OCI-LY1 (cell line): ENCODE results near the gene GOSR1.
"Not testable (repeated sequence)": the region's sequence is repeated elsewhere in the genome, so short reads cannot be mapped to it uniquely, and the experiment has no call there.

Source experiments
- H2AFZ ChIP-seq: fragments of 200-600 bp; sonication (generic), shearing (Covaris generic); 2 replicates; pipeline ENCODE4 v1.6.0; 2014; ENCODE audit warnings: antibody characterized with exemption, mild to moderate bottlenecking, low read length
- H3F3A ChIP-seq: fragments of 200-600 bp; sonication (generic), shearing (Covaris generic); 2 replicates; pipeline ENCODE4 v1.6.0; 2014; ENCODE audit warnings: mild to moderate bottlenecking, antibody characterized with exemption, low read length, moderate library complexity; ENCODE audit not compliant: insufficient read depth
- H3K27ac ChIP-seq: fragments of 200-600 bp; sonication (generic); 2 replicates; pipeline ENCODE4 v1.5.1; 2014; ENCODE audit warnings: low read length, mixed run types, mild to moderate bottlenecking, low read depth; ENCODE audit not compliant: poor library complexity, severe bottlenecking
- H3K27me3 ChIP-seq: fragments of 200-600 bp; sonication (generic); 2 replicates; pipeline ENCODE4 v1.6.0; 2014; ENCODE audit warnings: antibody characterized with exemption, mild to moderate bottlenecking, low read length, moderate library complexity; ENCODE audit not compliant: insufficient read depth
- H3K36me3 ChIP-seq: fragments of 200-600 bp; sonication (generic); 2 replicates; pipeline ENCODE4 v1.6.1; 2014; ENCODE audit warnings: mild to moderate bottlenecking, antibody characterized with exemption, low read length, moderate library complexity, mixed read lengths; ENCODE audit not compliant: insufficient read depth
- H3K4me1 ChIP-seq: fragments of 200-600 bp; sonication (generic); 2 replicates; pipeline ENCODE4 v1.5.1; 2014; ENCODE audit warnings: mild to moderate bottlenecking, low read length, moderate library complexity; ENCODE audit not compliant: insufficient read depth, severe bottlenecking
- H3K4me2 ChIP-seq: fragments of 200-600 bp; sonication (generic), shearing (Covaris generic); 2 replicates; pipeline ENCODE4 v1.6.1; 2014; ENCODE audit warnings: low read length
- H3K4me3 ChIP-seq: fragments of 200-600 bp; sonication (generic); 2 replicates; pipeline ENCODE4 v1.5.1; 2014; ENCODE audit warnings: low read length, low read depth, mild to moderate bottlenecking, mixed read lengths; ENCODE audit not compliant: poor library complexity, severe bottlenecking
- H3K79me2 ChIP-seq: fragments of 200-600 bp; shearing (Covaris generic); 2 replicates; pipeline ENCODE4 v1.6.1; 2016; ENCODE audit warnings: mixed run types, low read length, mixed read lengths; ENCODE audit not compliant: insufficient read depth
- H3K9ac ChIP-seq: fragments of 200-600 bp; sonication (generic), shearing (Covaris generic); 2 replicates; pipeline ENCODE4 v1.6.1; 2014; ENCODE audit warnings: mild to moderate bottlenecking, low read length, mixed read lengths
- H3K9me2 ChIP-seq: fragments of 200-600 bp; sonication (generic), shearing (Covaris generic); 2 replicates; pipeline ENCODE4 v1.6.1; 2014; ENCODE audit warnings: low read depth, mild to moderate bottlenecking, low read length, mixed read lengths
- H3K9me3 ChIP-seq: fragments of 200-600 bp; shearing (Covaris generic); 2 replicates; pipeline ENCODE4 v1.6.1; 2014; ENCODE audit warnings: low read length, mixed read lengths
- H4K20me1 ChIP-seq: fragments of 200-600 bp; sonication (generic), shearing (Covaris generic); 2 replicates; pipeline ENCODE4 v1.6.0; 2016; ENCODE audit warnings: mild to moderate bottlenecking, low read length; ENCODE audit not compliant: insufficient read depth
- EZH2 ChIP-seq: fragments of 200-600 bp; sonication (generic), shearing (Covaris generic); IDR thresholded peaks from 2 replicates; pipeline ENCODE4 v1.8.0; 2017; ENCODE audit warnings: borderline replicate concordance, mixed run types, mild to moderate bottlenecking, antibody characterized with exemption, low read length, moderate library complexity, mixed read lengths
- TF ChIP-seq, protein P1 (sequence below): fragments of 200-600 bp; sonication (generic), shearing (Covaris generic); IDR thresholded peaks from 2 replicates; pipeline ENCODE4 v1.5.1; 2017; ENCODE audit warnings: mild to moderate bottlenecking, antibody characterized with exemption, low read length, moderate library complexity, mixed read lengths

GOSR1 gene

DNA sequence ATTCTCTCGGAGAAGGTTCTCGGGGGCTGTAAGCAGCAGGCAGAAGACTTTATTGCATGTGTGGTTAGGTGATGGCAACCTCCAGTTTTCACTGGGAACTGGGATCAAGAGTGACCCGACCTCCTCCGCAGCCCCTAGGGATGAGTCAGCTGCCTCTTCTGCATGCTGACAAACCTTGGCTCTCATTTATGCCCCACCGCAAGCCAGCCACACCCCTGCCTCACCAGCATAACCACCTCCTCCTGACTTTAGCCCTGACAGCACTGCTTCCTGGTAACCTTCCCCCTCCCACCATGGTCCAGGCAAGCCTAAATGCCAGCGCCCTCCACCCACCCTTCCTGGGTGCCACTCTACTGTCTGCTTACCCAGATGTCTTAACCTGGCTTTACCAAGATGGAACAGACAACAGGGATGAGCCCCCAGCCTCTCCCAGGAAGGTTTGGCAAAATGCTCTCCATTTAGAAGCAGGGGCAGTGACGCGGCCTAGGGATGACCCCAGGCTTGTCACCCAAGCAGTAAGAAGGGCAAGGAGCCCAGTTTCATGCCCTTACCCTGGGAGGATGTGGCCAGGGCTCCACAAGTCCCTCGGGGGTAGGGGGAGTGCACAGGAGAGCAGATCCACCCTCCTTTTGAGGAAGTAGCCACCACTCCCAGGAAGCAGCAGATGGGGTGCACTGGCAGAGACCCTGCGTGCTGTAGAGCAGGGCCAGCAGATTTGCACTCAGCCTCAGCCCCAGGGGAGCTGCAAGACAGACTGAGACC lies 73.5 kb downstream of the GOSR1 start:
- H3F3A ChIP-seq = no peaks in the 10 kb centered on the region
- no peaks in the 10 kb centered on the region for H4K20me1 ChIP-seq
- H3K4me1 ChIP-seq = peaks cover 11% of the 10 kb centered on the region
- no peak overlapping the region for H3K4me3 ChIP-seq
- no peaks in the 10 kb centered on the region for H3K9me2 ChIP-seq
- H3K27ac ChIP-seq = no peak overlapping the region
- no peaks in the 10 kb centered on the region for H3K79me2 ChIP-seq
- no peak overlapping the region; the same call in 1 of the 2 replicates for H3K4me2 ChIP-seq
- H3K9ac ChIP-seq = no peak overlapping the region
- H3K27me3 ChIP-seq = 0 out of 2 replicates have a peak, but pooled peaks cover 9% of the 10 kb centered on the region
- no peak overlapping the region for H2AFZ ChIP-seq
- no peaks in the 10 kb centered on the region for H3K9me3 ChIP-seq
- TF ChIP-seq, protein P1, sequence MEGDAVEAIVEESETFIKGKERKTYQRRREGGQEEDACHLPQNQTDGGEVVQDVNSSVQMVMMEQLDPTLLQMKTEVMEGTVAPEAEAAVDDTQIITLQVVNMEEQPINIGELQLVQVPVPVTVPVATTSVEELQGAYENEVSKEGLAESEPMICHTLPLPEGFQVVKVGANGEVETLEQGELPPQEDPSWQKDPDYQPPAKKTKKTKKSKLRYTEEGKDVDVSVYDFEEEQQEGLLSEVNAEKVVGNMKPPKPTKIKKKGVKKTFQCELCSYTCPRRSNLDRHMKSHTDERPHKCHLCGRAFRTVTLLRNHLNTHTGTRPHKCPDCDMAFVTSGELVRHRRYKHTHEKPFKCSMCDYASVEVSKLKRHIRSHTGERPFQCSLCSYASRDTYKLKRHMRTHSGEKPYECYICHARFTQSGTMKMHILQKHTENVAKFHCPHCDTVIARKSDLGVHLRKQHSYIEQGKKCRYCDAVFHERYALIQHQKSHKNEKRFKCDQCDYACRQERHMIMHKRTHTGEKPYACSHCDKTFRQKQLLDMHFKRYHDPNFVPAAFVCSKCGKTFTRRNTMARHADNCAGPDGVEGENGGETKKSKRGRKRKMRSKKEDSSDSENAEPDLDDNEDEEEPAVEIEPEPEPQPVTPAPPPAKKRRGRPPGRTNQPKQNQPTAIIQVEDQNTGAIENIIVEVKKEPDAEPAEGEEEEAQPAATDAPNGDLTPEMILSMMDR = no peak
- no peak for TF ChIP-seq EZH2
- no peaks in the 10 kb centered on the region for H3K36me3 ChIP-seq

DNA sequence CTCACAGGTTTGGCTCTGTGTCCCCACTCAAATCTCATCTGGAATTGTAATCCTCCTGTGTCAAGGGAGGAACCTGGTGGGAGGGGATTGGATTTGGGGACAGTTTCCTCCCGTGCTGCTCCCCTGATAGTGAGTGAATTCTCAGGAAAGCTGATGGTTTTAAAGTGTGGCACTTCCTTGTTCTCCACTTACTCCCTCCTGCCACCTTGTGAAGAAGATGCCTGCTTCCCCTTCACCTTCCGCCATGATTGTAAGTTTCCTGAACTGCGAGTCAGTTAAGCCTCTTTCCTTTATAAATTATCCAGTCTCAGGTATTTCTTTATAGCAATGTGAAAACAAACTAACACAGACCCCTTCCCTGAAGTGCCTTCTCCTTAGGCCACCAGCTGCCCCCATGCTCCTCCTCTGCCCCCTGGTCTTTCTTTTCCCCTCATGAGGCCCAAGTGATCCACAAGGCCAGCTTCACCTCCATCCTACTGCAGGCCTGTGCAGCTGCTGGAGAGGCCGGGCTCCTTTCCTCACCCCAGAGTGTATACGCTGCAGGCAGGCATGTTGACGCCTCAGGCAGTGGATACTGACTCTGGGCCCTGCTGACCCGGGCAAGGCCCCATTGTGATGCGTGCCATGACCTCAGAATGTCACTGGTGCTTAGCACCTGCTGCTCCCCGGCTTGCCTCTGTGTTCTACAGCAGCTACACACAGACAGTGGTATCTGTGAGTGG lies 74.2 kb downstream of the GOSR1 start:
- H3K36me3 ChIP-seq, H3K79me2 ChIP-seq, H3K9me2 ChIP-seq, H3K27ac ChIP-seq, H2AFZ ChIP-seq, H3K4me3 ChIP-seq, H4K20me1 ChIP-seq, H3K27me3 ChIP-seq, H3K9ac ChIP-seq, H3K4me2 ChIP-seq, H3F3A ChIP-seq, H3K9me3 ChIP-seq: not testable (repeated sequence)
- peaks cover 11% of the 10 kb centered on the region for H3K4me1 ChIP-seq

DNA sequence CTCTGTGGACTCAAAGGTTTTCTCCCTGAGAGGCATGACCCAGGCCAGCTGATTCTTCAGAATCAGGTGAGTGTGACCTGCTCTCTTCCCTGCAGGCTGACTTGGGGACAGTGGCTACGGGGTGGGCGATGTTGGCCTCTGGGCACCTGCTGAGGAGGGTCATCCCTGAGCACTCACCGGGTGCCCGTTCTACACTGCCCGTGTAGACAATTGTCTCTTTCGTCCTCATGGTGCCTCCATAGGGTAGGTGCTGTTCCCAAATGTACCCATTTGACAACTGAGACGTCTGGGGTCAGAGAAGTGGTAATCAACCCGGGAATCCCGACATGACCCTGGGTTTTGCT lies 74.8 kb downstream of the GOSR1 start:
- Histone ChIP-seq H3K9ac (no peak overlapping the region), H3K79me2 (no peaks in the 10 kb centered on the region), H4K20me1 (no peaks in the 10 kb centered on the region), H3K36me3 (no peaks in the 10 kb centered on the region), H3K4me3 (no peak overlapping the region), H3K27me3 (0 out of 2 replicates have a peak, but pooled peaks cover 9% of the 10 kb centered on the region), H3K4me1 (peaks cover 11% of the 10 kb centered on the region), H3F3A (no peaks in the 10 kb centered on the region), H3K27ac (no peak overlapping the region), H3K4me2 (no peak overlapping the region), H2AFZ (no peak overlapping the region), H3K9me3 (no peaks in the 10 kb centered on the region), H3K9me2 (no peaks in the 10 kb centered on the region)
- TF ChIP-seq, protein P1 = no peak
- no peak for TF ChIP-seq EZH2
